Measurements from ENCODE around the gene TRPM5. TPM values are rescaled to one million over a fixed set of nuclear protein-coding genes. Genes with fewer than 3 reads are reported as not detected.
A peak's percentile ranks its signal among the peaks of the same experiment; 100 is the strongest.

The TRPM5 gene
- total RNA-seq, 1 experiment from 2014 or later, result not detected

DNA sequence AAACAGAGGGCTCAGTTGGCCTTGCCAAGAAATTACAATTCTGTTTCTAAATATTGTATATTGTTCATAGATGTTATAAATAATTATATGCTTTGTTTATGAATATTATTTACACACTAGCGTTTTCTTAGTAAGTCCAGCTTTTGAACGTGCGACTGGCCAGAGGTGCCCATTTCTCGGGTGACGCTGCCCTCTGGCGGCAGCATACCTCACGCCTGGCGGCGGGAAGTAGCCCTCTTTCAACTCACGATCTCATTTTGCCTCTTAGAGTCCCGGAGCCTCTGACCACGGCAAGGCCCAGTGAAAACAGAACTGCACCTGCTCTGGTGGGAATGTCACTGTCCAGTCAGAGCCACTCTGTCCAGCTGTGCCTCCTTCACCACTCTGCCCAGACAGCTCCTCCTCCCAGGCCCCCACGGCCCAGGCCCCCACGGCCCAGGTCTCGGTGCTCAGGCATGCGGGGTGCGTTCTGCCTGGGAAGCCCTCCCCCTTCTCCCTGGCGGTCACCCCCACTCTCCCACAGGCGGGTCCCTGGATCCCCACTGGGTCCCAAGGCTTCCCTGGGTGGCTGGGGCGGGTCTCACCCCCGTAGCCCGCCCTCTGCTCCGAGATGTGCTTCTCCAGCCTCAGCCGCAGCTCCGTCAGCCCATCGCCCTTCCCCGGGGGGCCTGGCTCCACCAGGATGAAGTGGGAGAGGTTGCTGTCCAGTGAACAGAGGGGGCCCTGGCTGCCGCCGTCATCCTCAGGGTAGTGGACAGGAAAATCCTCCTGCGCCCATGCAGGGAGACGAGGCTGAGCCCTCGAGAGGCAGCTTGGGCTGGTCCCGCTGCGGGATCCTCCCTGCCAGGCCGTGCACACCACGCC is 24.4 kb downstream of the TRPM5 start:
- DNase-seq, result peak; percentile 83
- Mint-ChIP-seq H3K27me3 (ENCODE audit: unreplicated experiment) (peaks cover 27% of the 10 kb centered on the region), H3K4me1 (ENCODE audit: low read depth, unreplicated experiment) (no peaks in the 10 kb centered on the region), H3K4me3 (ENCODE audit: low read depth, unreplicated experiment) (no peak overlapping the region), H3K9me3 (ENCODE audit: low read depth, unreplicated experiment) (no peaks in the 10 kb centered on the region), H3K27ac (ENCODE audit: unreplicated experiment) (no peak overlapping the region), H3K36me3 (ENCODE audit: insufficient read depth, unreplicated experiment) (no peaks in the 10 kb centered on the region)
- peak; percentile 82 for TF ChIP-seq CTCF (IDR thresholded peaks at IDR 0.05; ENCODE audit: unreplicated experiment)
- no TSS peak for BruUV-seq (replicated peaks)
- intact Hi-C loops (cut with micrococcal nuclease; ENCODE audit: unreplicated experiment), result loop anchor here (1.0 to 5.0 kb wide), 2 partner anchors 115 to 223 kb away; no protein-coding TSS in a partner anchor
- CTCF ChIA-PET, result interaction anchor here (0.6 to 3.1 kb wide), 15 partner anchors 11 to 595 kb away, joined by 3 to 97 read pairs (median 4); partner anchors contain the start of gene TSSC4

- no TSS peak for BruUV-seq (replicated peaks)
- CTCF ChIA-PET, result interaction anchor here (1.0 to 3.1 kb wide), 8 partner anchors 10 to 221 kb away, joined by 3 to 97 read pairs (median 5); partner anchors contain the start of gene TSSC4
- no peak for TF ChIP-seq CTCF (IDR thresholded peaks at IDR 0.05; ENCODE audit: unreplicated experiment)
- no peak for DNase-seq
- no peaks in the 10 kb centered on the region for H3K36me3 Mint-ChIP-seq (ENCODE audit: insufficient read depth, unreplicated experiment)
- H3K9me3 Mint-ChIP-seq (ENCODE audit: low read depth, unreplicated experiment), result no peaks in the 10 kb centered on the region
- H3K27me3 Mint-ChIP-seq (ENCODE audit: unreplicated experiment), result peaks cover 17% of the 10 kb centered on the region
- no peak overlapping the region for H3K4me3 Mint-ChIP-seq (ENCODE audit: low read depth, unreplicated experiment)
- intact Hi-C loops (cut with micrococcal nuclease; ENCODE audit: unreplicated experiment), result loop anchor here (1.0 kb wide), 1 partner anchor 114 kb away; no protein-coding TSS in a partner anchor
- no peak overlapping the region for H3K27ac Mint-ChIP-seq (ENCODE audit: unreplicated experiment)
- H3K4me1 Mint-ChIP-seq (ENCODE audit: low read depth, unreplicated experiment), result no peaks in the 10 kb centered on the region
These were observed 25.5 kb downstream of the TRPM5 start for GRCh38 chr11:2418693-2419360.

DNA sequence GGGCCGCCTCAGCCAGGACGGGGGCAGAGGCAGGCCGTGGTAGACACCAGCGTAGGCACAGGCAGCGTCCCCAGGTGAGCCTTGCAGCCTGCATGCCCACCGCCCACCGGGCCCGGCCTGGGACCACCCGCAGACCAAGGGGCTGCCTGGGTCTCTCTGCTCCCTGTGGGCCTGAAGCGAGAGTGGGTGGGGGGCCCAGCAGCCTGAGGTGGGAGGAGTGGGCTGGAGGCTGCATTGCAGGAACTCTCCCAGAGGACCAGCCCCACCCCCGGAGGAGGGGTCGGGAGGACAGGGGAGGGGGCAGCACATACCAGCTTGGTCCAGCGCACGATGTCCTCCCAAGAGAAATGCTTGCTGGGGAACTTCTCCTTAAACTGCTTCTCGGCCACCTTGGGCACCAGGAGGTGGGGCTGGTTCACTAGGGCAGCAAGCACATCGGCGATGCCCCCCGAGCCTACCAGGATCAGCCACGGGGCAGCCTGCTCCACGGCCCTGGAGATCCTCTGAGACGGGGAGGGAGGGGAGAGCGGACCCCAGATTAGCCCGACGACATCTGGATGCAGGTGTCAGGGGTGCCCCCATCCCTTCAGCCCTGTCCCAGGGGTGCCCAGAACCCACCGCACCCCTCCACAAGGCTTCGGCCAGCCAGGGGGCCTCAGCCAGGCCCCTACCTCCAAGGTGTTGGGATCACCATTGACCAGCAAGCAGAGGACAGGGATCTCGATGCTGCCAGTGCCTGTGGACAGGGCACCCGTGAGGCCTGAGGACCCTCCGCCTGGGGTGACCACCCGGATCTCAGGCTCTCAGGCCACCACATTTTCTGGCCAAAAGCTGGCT is 26.2 kb downstream of the TRPM5 start:
- BruUV-seq (replicated peaks), result no TSS peak
- intact Hi-C loops (cut with micrococcal nuclease; ENCODE audit: unreplicated experiment), result no loop called here
- Mint-ChIP-seq H3K27me3 (ENCODE audit: unreplicated experiment) (peaks cover 9% of the 10 kb centered on the region), H3K4me3 (ENCODE audit: low read depth, unreplicated experiment) (no peak overlapping the region), H3K4me1 (ENCODE audit: low read depth, unreplicated experiment) (no peaks in the 10 kb centered on the region), H3K36me3 (ENCODE audit: insufficient read depth, unreplicated experiment) (no peaks in the 10 kb centered on the region), H3K9me3 (ENCODE audit: low read depth, unreplicated experiment) (no peaks in the 10 kb centered on the region), H3K27ac (ENCODE audit: unreplicated experiment) (no peak overlapping the region)
- no peak for DNase-seq
- no peak for TF ChIP-seq CTCF (IDR thresholded peaks at IDR 0.05; ENCODE audit: unreplicated experiment)
- CTCF ChIA-PET, result interaction anchor here (0.7 to 3.1 kb wide), 3 partner anchors 46 to 112 kb away, joined by 3 to 97 read pairs (median 4); no protein-coding TSS in a partner anchor

- BruUV-seq (replicated peaks), result no TSS peak
- Mint-ChIP-seq H3K27me3 (ENCODE audit: unreplicated experiment) (peaks cover 10% of the 10 kb centered on the region), H3K36me3 (ENCODE audit: insufficient read depth, unreplicated experiment) (no peaks in the 10 kb centered on the region), H3K4me1 (ENCODE audit: low read depth, unreplicated experiment) (no peaks in the 10 kb centered on the region), H3K4me3 (ENCODE audit: low read depth, unreplicated experiment) (no peak overlapping the region), H3K27ac (ENCODE audit: unreplicated experiment) (no peak overlapping the region), H3K9me3 (ENCODE audit: low read depth, unreplicated experiment) (no peaks in the 10 kb centered on the region)
- intact Hi-C loops (cut with micrococcal nuclease; ENCODE audit: unreplicated experiment), result no loop called here
- no peak for DNase-seq
- TF ChIP-seq CTCF (IDR thresholded peaks at IDR 0.05; ENCODE audit: unreplicated experiment), result no peak
- CTCF ChIA-PET, result no interaction called here
These were observed 27.5 kb downstream of the TRPM5 start for GRCh38 chr11:2416765-2417164.

Measured in Calu3 (cell line).